Tibial artery (tissue), 4 donors: ENCODE measurements around the gene MAFF.
A peak's percentile ranks its signal among the peaks of the same experiment; 100 is the strongest.

Experiments used
- DNase-seq, 2 donors: peaks; one replicate each; pipeline ENCODE4 v3.0.0-alpha.2; 2019
- H3K27ac ChIP-seq, 2 donors: fragments of 200-600 bp; sonication (generic) in 1 of 2; 1 replicate in 1 of 2; 2 replicates in 1 of 2; pipeline ENCODE4 v1.5.1; 2018 to 2019; ENCODE audit warnings: mild to moderate bottlenecking in 1 of 2
- H3K27me3 ChIP-seq, 2 donors: fragments of 200-600 bp; sonication (generic) in 1 of 2; one replicate each; pipeline versions ENCODE4 v1.5.1 to v1.6.0; 2016 to 2019
- H3K36me3 ChIP-seq, 3 donors: fragments of 200-600 bp; sonication (generic) in 2 of 3; one replicate each; pipeline ENCODE4 v1.5.1; 2016 to 2019; ENCODE audit warnings: mild to moderate bottlenecking in 2 of 3
- H3K4me1 ChIP-seq, 4 donors: fragments of 200-600 bp; sonication (generic) in 2 of 4; 1 replicate in 3 of 4; 2 replicates in 1 of 4; pipeline ENCODE4 v1.5.1; 2016 to 2019
- H3K4me3 ChIP-seq, 2 donors: fragments of 200-600 bp; sonication (generic) in 1 of 2; 1 replicate in 1 of 2; 2 replicates in 1 of 2; pipeline ENCODE4 v1.5.1; 2018 to 2019; ENCODE audit warnings: mild to moderate bottlenecking in 2 of 2
- H3K9me3 ChIP-seq, 3 donors: fragments of 200-600 bp; sonication (generic) in 1 of 3; one replicate each; pipeline ENCODE4 v1.5.1; 2016 to 2019
- intact Hi-C: fragments of 100-400 bp; cut with DNase I; formaldehyde crosslinking; loops from one replicate; pipeline ENCODE4 v1.15.0; 2023; ENCODE audit warnings: low total_unique reads
- TF ChIP-seq, protein P1 (sequence below), 2 experiments: fragments of 200-600 bp in 1 of 2; fragments of 450-650 bp in 1 of 2; IDR thresholded peaks; one replicate each; pipeline ENCODE4 v1.5.1; 2017 to 2019; ENCODE audit warnings: antibody characterized with exemption in 2 of 2, mild to moderate bottlenecking in 1 of 2, moderate library complexity in 1 of 2

The MAFF gene

DNA sequence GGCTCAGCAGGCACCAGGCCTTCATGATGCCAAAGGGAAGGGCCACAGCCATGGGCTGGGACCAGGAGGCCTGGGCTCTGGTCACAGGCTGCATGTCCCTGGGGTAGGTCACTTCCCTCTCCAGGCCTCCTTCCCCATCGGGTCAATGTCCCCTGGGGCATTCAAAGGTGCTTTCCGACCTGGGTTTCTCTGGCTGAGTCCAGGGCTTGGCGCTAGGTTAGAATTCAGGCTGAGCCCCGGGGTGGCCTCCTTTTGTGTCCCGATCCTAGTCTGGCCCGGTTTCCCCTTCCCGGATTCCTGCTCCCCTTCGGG is 12.2 kb downstream of the MAFF start:
- H3K27ac ChIP-seq, result peak overlapping the region; percentile 33 to 64
- no peaks in the 10 kb centered on the region for H3K27me3 ChIP-seq
- peaks cover 0 to 22% (median 8%) of the 10 kb centered on the region in 3 donors for H3K36me3 ChIP-seq
- intact Hi-C loops, result no loop called here
- H3K4me3 ChIP-seq, result peak overlapping the region; percentile 30 to 36
- peaks cover 9 to 34% (median 32%) of the 10 kb centered on the region in 4 donors for H3K4me1 ChIP-seq
- no peak for DNase-seq
- no peaks in the 10 kb centered on the region for H3K9me3 ChIP-seq
- TF ChIP-seq, protein P1, sequence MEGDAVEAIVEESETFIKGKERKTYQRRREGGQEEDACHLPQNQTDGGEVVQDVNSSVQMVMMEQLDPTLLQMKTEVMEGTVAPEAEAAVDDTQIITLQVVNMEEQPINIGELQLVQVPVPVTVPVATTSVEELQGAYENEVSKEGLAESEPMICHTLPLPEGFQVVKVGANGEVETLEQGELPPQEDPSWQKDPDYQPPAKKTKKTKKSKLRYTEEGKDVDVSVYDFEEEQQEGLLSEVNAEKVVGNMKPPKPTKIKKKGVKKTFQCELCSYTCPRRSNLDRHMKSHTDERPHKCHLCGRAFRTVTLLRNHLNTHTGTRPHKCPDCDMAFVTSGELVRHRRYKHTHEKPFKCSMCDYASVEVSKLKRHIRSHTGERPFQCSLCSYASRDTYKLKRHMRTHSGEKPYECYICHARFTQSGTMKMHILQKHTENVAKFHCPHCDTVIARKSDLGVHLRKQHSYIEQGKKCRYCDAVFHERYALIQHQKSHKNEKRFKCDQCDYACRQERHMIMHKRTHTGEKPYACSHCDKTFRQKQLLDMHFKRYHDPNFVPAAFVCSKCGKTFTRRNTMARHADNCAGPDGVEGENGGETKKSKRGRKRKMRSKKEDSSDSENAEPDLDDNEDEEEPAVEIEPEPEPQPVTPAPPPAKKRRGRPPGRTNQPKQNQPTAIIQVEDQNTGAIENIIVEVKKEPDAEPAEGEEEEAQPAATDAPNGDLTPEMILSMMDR (IDR thresholded peaks at IDR 0.05), result no peak

DNA sequence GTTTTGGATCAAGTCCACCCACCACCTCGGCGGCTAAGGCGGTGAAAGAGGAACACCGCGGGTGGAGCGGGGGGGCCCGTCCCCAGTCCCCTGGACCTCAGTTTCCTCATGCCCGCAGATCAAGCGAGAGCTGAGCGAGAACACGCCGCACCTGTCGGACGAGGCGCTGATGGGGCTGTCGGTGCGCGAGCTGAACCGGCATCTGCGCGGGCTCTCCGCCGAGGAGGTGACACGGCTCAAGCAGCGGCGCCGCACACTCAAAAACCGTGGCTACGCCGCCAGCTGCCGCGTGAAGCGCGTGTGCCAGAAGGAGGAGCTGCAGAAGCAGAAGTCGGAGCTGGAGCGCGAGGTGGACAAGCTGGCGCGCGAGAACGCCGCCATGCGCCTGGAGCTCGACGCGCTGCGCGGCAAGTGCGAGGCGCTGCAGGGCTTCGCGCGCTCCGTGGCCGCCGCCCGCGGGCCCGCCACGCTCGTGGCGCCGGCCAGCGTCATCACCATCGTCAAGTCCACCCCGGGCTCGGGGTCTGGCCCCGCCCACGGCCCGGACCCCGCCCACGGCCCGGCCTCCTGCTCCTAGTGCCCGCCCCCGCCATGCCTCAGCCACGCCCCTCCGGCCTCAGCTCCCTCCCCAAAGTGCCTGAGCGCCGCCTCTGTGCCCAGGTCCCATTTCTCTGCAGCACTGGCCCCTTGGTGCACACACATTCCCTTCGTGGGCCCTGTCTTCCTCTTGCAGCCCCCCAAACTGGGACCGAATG is 12.7 kb downstream of the MAFF start:
- TF ChIP-seq, protein P1 (IDR thresholded peaks at IDR 0.05), result peak; percentile 23 to 29
- H3K9me3 ChIP-seq, result no peaks in the 10 kb centered on the region
- H3K4me1 ChIP-seq, result peaks cover 10 to 39% (median 37%) of the 10 kb centered on the region in 4 donors
- H3K27me3 ChIP-seq, result no peaks in the 10 kb centered on the region
- peak overlapping the region; percentile 30 to 36 for H3K4me3 ChIP-seq
- intact Hi-C loops, result no loop called here
- H3K36me3 ChIP-seq, result peaks cover 0 to 22% (median 8%) of the 10 kb centered on the region in 3 donors
- H3K27ac ChIP-seq, result peak overlapping the region; percentile 33 to 64
- DNase-seq, result peak; percentile 55 to 87

DNA sequence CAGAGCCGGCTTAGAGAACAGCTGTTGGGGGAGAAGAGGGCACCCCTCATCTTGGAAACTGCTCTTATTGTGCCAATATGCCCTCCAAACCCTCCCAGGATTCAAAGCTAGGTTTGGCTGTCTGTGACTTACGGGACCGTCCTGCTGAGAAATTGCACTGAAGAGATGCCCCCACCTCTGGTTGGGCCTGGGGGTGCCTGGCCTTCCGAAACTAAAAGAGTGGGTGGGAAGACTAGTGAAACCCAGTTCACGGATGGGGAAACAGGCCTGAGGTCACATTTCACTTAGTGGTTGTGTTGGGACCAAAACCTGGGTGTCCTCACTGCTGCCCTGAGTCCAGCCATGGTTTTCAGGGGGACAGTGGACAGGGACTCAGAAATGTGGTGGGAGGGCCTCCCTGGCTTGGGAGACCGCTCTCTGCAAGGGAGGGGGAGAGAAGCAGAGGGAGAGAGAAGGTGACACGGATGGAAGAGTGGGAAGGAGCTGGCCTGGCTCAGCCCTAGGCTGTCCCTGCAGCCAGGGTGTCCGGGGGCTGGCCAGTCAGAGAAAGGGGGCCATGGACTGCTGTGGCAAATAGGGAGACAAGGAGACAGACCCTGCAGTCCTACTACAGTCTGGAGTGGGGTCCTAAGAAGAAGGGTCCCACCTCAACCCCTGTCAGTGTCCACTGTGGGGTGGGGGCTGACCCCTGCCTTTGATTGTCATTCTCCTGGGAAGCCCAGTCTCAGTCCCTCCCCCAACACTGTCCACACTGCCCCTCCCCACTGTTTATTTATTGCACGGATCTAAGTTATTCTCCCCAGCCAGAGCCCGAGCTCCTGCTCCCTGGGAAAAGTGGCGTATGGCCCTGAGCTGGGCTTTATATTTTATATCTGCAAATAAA is 13.6 kb downstream of the MAFF start:
- Histone ChIP-seq H3K27ac (peak overlapping the region; percentile 33 to 64), H3K4me3 (no peak overlapping the region), H3K36me3 (peaks cover 0 to 22% (median 8%) of the 10 kb centered on the region in 3 donors), H3K4me1 (peaks cover 10 to 49% (median 44%) of the 10 kb centered on the region in 4 donors), H3K9me3 (no peaks in the 10 kb centered on the region), H3K27me3 (no peaks in the 10 kb centered on the region)
- TF ChIP-seq, protein P1 (IDR thresholded peaks at IDR 0.05), result no peak
- no peak for DNase-seq
- intact Hi-C loops, result no loop called here

DNA sequence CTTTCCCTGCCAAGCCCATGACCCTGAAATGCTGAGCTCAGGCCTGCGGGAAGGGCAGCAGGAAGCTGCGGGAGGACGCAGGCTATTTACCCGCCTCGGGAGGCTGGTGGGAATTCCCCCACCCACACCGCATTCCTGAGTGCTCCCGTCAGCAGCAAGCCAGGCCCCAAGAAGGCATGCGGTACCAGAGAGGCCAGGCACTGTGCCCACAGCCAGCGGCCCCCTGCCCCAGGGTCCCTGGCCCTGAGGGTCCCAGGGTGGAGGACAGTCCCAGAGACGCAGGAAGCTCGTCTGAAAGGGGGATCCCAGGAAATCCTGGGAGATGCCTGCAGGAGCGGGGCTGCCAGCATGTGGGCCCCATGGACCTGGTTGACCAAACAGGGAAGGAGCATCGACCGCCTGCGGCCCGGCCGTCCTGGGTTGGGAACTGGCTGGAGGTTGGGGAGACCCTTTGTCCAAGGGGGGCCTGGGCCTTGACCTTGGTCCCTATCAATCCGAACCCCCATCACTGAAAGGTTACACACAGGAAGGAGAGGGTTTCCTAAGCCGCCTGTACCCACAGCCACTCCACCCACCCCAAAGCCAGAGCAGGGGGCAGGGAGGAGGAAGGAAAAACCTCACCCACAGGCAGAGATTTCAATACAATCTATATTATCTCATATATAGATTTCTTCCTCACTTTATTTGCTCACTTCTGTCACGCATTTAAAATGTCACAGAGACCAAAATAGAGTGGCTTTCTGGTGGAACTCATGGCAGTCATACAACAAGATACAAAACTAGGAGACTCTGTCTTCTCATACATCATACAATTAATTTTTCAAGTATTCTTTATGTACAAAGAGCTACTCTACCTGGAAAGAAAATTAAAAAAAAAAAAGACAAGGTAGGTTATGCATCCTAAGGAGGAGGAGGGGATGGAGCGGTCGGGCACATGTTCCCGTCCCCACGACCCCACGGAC is 17.1 kb downstream of the MAFF start:
- TF ChIP-seq, protein P1 (IDR thresholded peaks at IDR 0.05), result no peak
- peak overlapping the region; percentile 86 to 92 for H3K27ac ChIP-seq
- DNase-seq, result peak; percentile 77 to 92
- H3K27me3 ChIP-seq, result no peaks in the 10 kb centered on the region
- intact Hi-C loops, result no loop called here
- no peak overlapping the region for H3K4me3 ChIP-seq
- peaks cover 0 to 56% (median 30%) of the 10 kb centered on the region in 3 donors for H3K36me3 ChIP-seq
- peaks cover 10 to 68% (median 46%) of the 10 kb centered on the region in 4 donors for H3K4me1 ChIP-seq
- no peaks in the 10 kb centered on the region for H3K9me3 ChIP-seq

DNA sequence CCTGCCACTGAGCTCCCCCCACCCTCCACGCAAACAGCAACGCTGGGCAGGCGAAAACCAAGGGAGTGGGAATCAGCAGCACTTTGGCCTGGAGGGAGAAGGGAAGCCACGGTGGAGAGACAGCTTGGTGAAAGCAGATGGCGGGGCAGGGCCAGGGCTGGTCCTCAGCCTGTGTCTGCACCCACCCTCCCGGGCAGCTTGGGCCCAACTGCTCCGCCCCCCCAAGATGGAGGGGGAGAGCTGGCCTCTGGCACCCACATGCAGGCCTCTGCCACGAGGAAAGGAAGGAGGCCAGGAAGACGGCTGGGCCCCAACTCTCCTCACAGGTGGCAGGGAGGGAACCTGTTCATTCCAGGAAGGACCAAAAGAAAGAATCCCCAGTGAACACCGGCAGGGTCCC is 17.8 kb downstream of the MAFF start:
- peaks cover 3 to 60% (median 34%) of the 10 kb centered on the region in 3 donors for H3K36me3 ChIP-seq
- intact Hi-C loops, result no loop called here

More for the DNA sequence above, 17.8 kb downstream of the MAFF start:
- H3K9me3 ChIP-seq, result no peaks in the 10 kb centered on the region
- no peak for DNase-seq
- H3K4me3 ChIP-seq, result no peak overlapping the region
- H3K4me1 ChIP-seq, result peaks cover 10 to 62% (median 40%) of the 10 kb centered on the region in 4 donors
- TF ChIP-seq, protein P1 (IDR thresholded peaks at IDR 0.05), result no peak
- H3K27ac ChIP-seq, result peak overlapping the region; percentile 86 to 92
- no peaks in the 10 kb centered on the region for H3K27me3 ChIP-seq
